BE2C (cell line): ENCODE measurements around the gene SSBP4.
A peak's percentile ranks its signal among the peaks of the same experiment; 100 is the strongest.

Experiments used
- DNase-seq: peaks from one replicate; pipeline ENCODE4 v3.0.0-alpha.2; 2020
- H3K27me3 ChIP-seq: fragments of 250-450 bp; sonication (Bioruptor Pico); 2 replicates; pipeline ENCODE4 v1.5.1; 2020; ENCODE audit warnings: mild to moderate bottlenecking
- H3K36me3 ChIP-seq: fragments of 250-450 bp; sonication (Bioruptor Pico); 2 replicates; pipeline ENCODE4 v1.5.1; 2020; ENCODE audit warnings: mild to moderate bottlenecking
- H3K4me1 ChIP-seq: fragments of 250-450 bp; sonication (Bioruptor Pico); 2 replicates; pipeline ENCODE4 v1.5.1; 2020
- H3K4me3 ChIP-seq: 2 replicates; pipeline ENCODE4 v1.5.1; 2011; ENCODE audit warnings: low read depth, low read length
- H3K9me3 ChIP-seq: fragments of 250-450 bp; sonication (Bioruptor Pico); 2 replicates; pipeline ENCODE4 v1.5.1; 2020
- CTCF ChIP-seq: IDR thresholded peaks from 2 replicates; pipeline ENCODE4 v1.5.1; 2012; ENCODE audit warnings: mild to moderate bottlenecking, low read depth, low read length

SSBP4 gene

GRCh38 chr19:18468517-18468916, 49.3 kb downstream of the SSBP4 start:
- no peaks in the 10 kb centered on the region for H3K9me3 ChIP-seq
- no peaks in the 10 kb centered on the region for H3K27me3 ChIP-seq
- H3K36me3 ChIP-seq, result peaks cover 8% of the 10 kb centered on the region
- no peak for TF ChIP-seq CTCF
- H3K4me1 ChIP-seq, result peaks cover 5% of the 10 kb centered on the region; the same call in 1 of the 2 replicates
- no peak for DNase-seq
- H3K4me3 ChIP-seq, result no peak overlapping the region

GRCh38 chr19:18469069-18469846, 50.1 kb downstream of the SSBP4 start:
- H3K36me3 ChIP-seq, result peaks cover 8% of the 10 kb centered on the region
- H3K4me1 ChIP-seq, result peaks cover 5% of the 10 kb centered on the region; the same call in 1 of the 2 replicates
- no peaks in the 10 kb centered on the region for H3K27me3 ChIP-seq
- no peak overlapping the region for H3K4me3 ChIP-seq
- TF ChIP-seq CTCF, result peak; percentile 83
- H3K9me3 ChIP-seq, result no peaks in the 10 kb centered on the region
- peak; percentile 73 for DNase-seq

GRCh38 chr19:18470787-18471186, 51.6 kb downstream of the SSBP4 start:
- no peak overlapping the region for H3K4me3 ChIP-seq
- 0 out of 2 replicates have a peak, but pooled peaks cover 4% of the 10 kb centered on the region for H3K36me3 ChIP-seq
- no peaks in the 10 kb centered on the region for H3K27me3 ChIP-seq
- DNase-seq, result no peak
- H3K4me1 ChIP-seq, result peaks cover 5% of the 10 kb centered on the region; the same call in 1 of the 2 replicates
- no peaks in the 10 kb centered on the region for H3K9me3 ChIP-seq
- no peak for TF ChIP-seq CTCF

GRCh38 chr19:18473003-18473705, 54.0 kb downstream of the SSBP4 start:
- Histone ChIP-seq H3K27me3 (no peaks in the 10 kb centered on the region), H3K4me1 (peaks cover 5% of the 10 kb centered on the region; the same call in 1 of the 2 replicates), H3K4me3 (no peak overlapping the region), H3K36me3 (peaks cover 4% of the 10 kb centered on the region; the same call in 1 of the 2 replicates), H3K9me3 (no peaks in the 10 kb centered on the region)
- DNase-seq, result no peak
- no peak for TF ChIP-seq CTCF

- TF ChIP-seq CTCF, result no peak
- no peaks in the 10 kb centered on the region for H3K27me3 ChIP-seq
Measured at GRCh38 chr19:18473706-18474087, 54.5 kb downstream of the SSBP4 start.

GRCh38 chr19:18474366-18474887, 55.2 kb downstream of the SSBP4 start:
- H3K4me1 ChIP-seq, result peaks cover 10% of the 10 kb centered on the region
- no peaks in the 10 kb centered on the region for H3K27me3 ChIP-seq
- peaks cover 4% of the 10 kb centered on the region; the same call in 1 of the 2 replicates for H3K36me3 ChIP-seq
- H3K9me3 ChIP-seq, result no peaks in the 10 kb centered on the region
- TF ChIP-seq CTCF, result no peak
- DNase-seq, result no peak
- no peak overlapping the region for H3K4me3 ChIP-seq

More at GRCh38 chr19:18473706-18474087, 54.5 kb downstream of the SSBP4 start:
- no peak for DNase-seq
- Histone ChIP-seq H3K9me3 (no peaks in the 10 kb centered on the region), H3K36me3 (peaks cover 4% of the 10 kb centered on the region; the same call in 1 of the 2 replicates), H3K4me3 (no peak overlapping the region), H3K4me1 (peaks cover 5% of the 10 kb centered on the region; the same call in 1 of the 2 replicates)
